Measurements from ENCODE around the gene FZD2.

- TF ChIP-seq CTCF (IDR thresholded peaks at IDR 0.05), result no peak
- no peak for TF ChIP-seq POLR2A (IDR thresholded peaks at IDR 0.05)
- no peak for TF ChIP-seq POLR2AphosphoS5 (IDR thresholded peaks at IDR 0.05)
Measured at GRCh38 chr17:44565866-44566443, 8.7 kb downstream of the FZD2 start.
